H1 (cell line): ENCODE data around the gene TESMIN. TPM values are rescaled to one million over a fixed set of nuclear protein-coding genes. Genes with fewer than 3 reads are reported as not detected.

Experiments used
- CTCF ChIA-PET: fragments of 300-600 bp; sonication (Branson Sonifier 250); formaldehyde crosslinking; loops from one replicate; lab custom pipeline; 2021; ENCODE audit not compliant: partially characterized antibody; lab: Charles Lee
- POLR2A ChIA-PET: fragments of 300-600 bp; sonication (Branson Sonifier 250); formaldehyde crosslinking; loops from one replicate; lab custom pipeline; 2021; ENCODE audit warnings: inconsistent platforms; ENCODE audit not compliant: partially characterized antibody; lab: Charles Lee
- DNase-seq, 2 experiments: peaks; one replicate each; pipeline versions ENCODE4 v3.0.0 to v3.0.0-alpha.2; 2010 to 2022; ENCODE audit warnings: low spot score in 2 of 2, low read depth in 1 of 2, mixed read lengths in 1 of 2
- FAIRE-seq: peaks from 2 replicates; lab custom pipeline; 2011; peaks lifted over from hg19 to GRCh38; lab: Jason Lieb, UNC
- H2AFZ ChIP-seq: 2 replicates; pipeline ENCODE4 v1.8.1; 2012; ENCODE audit warnings: low read length, inconsistent platforms
- H2AK5ac ChIP-seq: 2 replicates; pipeline ENCODE4 v1.6.1; 2013; ENCODE audit warnings: low read depth, low read length
- H2BK120ac ChIP-seq: replicated peaks from 2 replicates; pipeline ENCODE3; 2013; ENCODE audit warnings: low read depth, low read length, inconsistent platforms
- H2BK12ac ChIP-seq: 2 replicates; pipeline ENCODE4 v1.6.1; 2013; ENCODE audit warnings: low read depth, low read length
- H2BK15ac ChIP-seq: 2 replicates; pipeline ENCODE4 v1.6.1; 2013; ENCODE audit warnings: low read length
- H2BK20ac ChIP-seq: 2 replicates; pipeline ENCODE4 v1.6.1; 2013; ENCODE audit warnings: low read length
- H2BK5ac ChIP-seq: 2 replicates; pipeline ENCODE4 v1.6.1; 2013; ENCODE audit warnings: low read depth, low read length
- H3K14ac ChIP-seq: 2 replicates; pipeline ENCODE4 v1.6.1; 2013; ENCODE audit warnings: inconsistent platforms; ENCODE audit not compliant: insufficient read length
- H3K18ac ChIP-seq: 2 replicates; pipeline ENCODE4 v1.6.1; 2013; ENCODE audit warnings: low read length; ENCODE audit errors: extremely low read depth
- H3K23ac ChIP-seq: 2 replicates; pipeline ENCODE4 v1.6.1; 2013; ENCODE audit warnings: inconsistent platforms; ENCODE audit not compliant: insufficient read length
- H3K23me2 ChIP-seq: 2 replicates; pipeline ENCODE4 v1.6.1; 2013; ENCODE audit warnings: low read depth, low read length
- H3K27ac ChIP-seq: 2 replicates; pipeline ENCODE4 v1.6.1; 2011; ENCODE audit warnings: low read depth, low read length, inconsistent platforms
- H3K27me3 ChIP-seq, 4 experiments: replicated peaks in 1 of 4; 1 replicate in 1 of 4; 2 replicates in 3 of 4; pipeline versions ENCODE4 v1.6.1 to v1.8.1; 2011 to 2013; ENCODE audit warnings: low read length in 3 of 4, mild to moderate bottlenecking in 3 of 4, inconsistent platforms in 2 of 4, mixed read lengths in 2 of 4, moderate library complexity in 1 of 4; ENCODE audit not compliant: control insufficient read depth in 3 of 4, insufficient read depth in 3 of 4; ENCODE audit errors: extremely low read depth in 1 of 4
- H3K36me3 ChIP-seq, 4 experiments: 2 replicates each; pipeline versions ENCODE4 v1.6.1 to v1.8.1; 2011 to 2013; ENCODE audit warnings: mild to moderate bottlenecking in 4 of 4, low read length in 3 of 4, moderate library complexity in 2 of 4, control low read depth in 1 of 4, inconsistent platforms in 1 of 4; ENCODE audit not compliant: insufficient read depth in 4 of 4, control insufficient read depth in 2 of 4
- H3K4ac ChIP-seq: replicated peaks from 2 replicates; pipeline ENCODE3; 2013; ENCODE audit warnings: low read length, low read depth, mixed read lengths, inconsistent platforms; ENCODE audit not compliant: insufficient read length
- H3K4me1 ChIP-seq, 4 experiments: replicated peaks in 1 of 4; 1 replicate in 1 of 4; 2 replicates in 3 of 4; pipeline versions ENCODE4 v1.6.1 to v1.8.1; 2011 to 2013; ENCODE audit warnings: low read length in 3 of 4, inconsistent platforms in 2 of 4, mixed read lengths in 1 of 4; ENCODE audit not compliant: insufficient read depth in 4 of 4, control insufficient read depth in 3 of 4
- H3K4me2 ChIP-seq, 2 experiments: 2 replicates each; pipeline versions ENCODE4 v1.6.1 to v1.8.1; 2011 to 2013; ENCODE audit warnings: low read depth in 2 of 2, low read length in 2 of 2, control low read depth in 1 of 2, inconsistent platforms in 1 of 2, mild to moderate bottlenecking in 1 of 2; ENCODE audit not compliant: insufficient read depth in 1 of 2
- H3K4me3 ChIP-seq, 4 experiments: fragments of 200-600, 300-600 bp in 1 of 4; sonication (generic), shearing (Covaris generic), sonication (Bioruptor Twin) in 1 of 4; 2 replicates each; pipeline versions ENCODE4 v1.5.1 to v1.8.1; 2011 to 2016; ENCODE audit warnings: low read length in 4 of 4, low read depth in 3 of 4, control low read depth in 2 of 4, inconsistent platforms in 2 of 4, mild to moderate bottlenecking in 2 of 4, mixed read lengths in 1 of 4, moderate library complexity in 1 of 4; ENCODE audit not compliant: insufficient read depth in 2 of 4; ENCODE audit errors: extremely low read depth in 1 of 4
- H3K56ac ChIP-seq: replicated peaks from 2 replicates; pipeline ENCODE3; 2013; ENCODE audit warnings: low read depth, mild to moderate bottlenecking, mixed read lengths, low read length, inconsistent platforms; ENCODE audit not compliant: insufficient read length
- H3K79me1 ChIP-seq: 2 replicates; pipeline ENCODE4 v1.6.1; 2013; ENCODE audit warnings: low read depth, low read length, control low read depth
- H3K79me2 ChIP-seq, 2 experiments: 2 replicates each; pipeline versions ENCODE4 v1.6.1 to v1.8.1; 2012 to 2013; ENCODE audit warnings: low read length in 2 of 2, mild to moderate bottlenecking in 2 of 2, inconsistent platforms in 1 of 2; ENCODE audit not compliant: insufficient read depth in 2 of 2, control insufficient read depth in 1 of 2
- H3K9ac ChIP-seq, 4 experiments: replicated peaks in 1 of 4; 1 replicate in 1 of 4; 2 replicates in 3 of 4; pipeline versions ENCODE4 v1.6.1 to v1.8.1; 2011 to 2013; ENCODE audit warnings: low read depth in 3 of 4, low read length in 3 of 4, control low read depth in 2 of 4, mild to moderate bottlenecking in 2 of 4, moderate library complexity in 2 of 4, inconsistent platforms in 1 of 4; ENCODE audit errors: extremely low read depth in 1 of 4
- H3K9me3 ChIP-seq, 2 experiments: 2 replicates each; pipeline versions ENCODE4 v1.6.1 to v1.8.1; 2012 to 2013; ENCODE audit warnings: mild to moderate bottlenecking in 2 of 2, moderate library complexity in 2 of 2, control low read depth in 1 of 2, inconsistent platforms in 1 of 2, low read depth in 1 of 2, low read length in 1 of 2, mixed read lengths in 1 of 2; ENCODE audit not compliant: insufficient read depth in 2 of 2
- H4K20me1 ChIP-seq, 2 experiments: replicated peaks in 1 of 2; 2 replicates each; pipeline versions ENCODE3 to v1.8.1; 2011 to 2013; ENCODE audit warnings: inconsistent platforms in 2 of 2, low read length in 2 of 2, mild to moderate bottlenecking in 1 of 2; ENCODE audit not compliant: insufficient read depth in 2 of 2, control insufficient read depth in 1 of 2
- H4K5ac ChIP-seq: 2 replicates; pipeline ENCODE4 v1.6.1; 2013; ENCODE audit warnings: low read length, low read depth, mixed read lengths, inconsistent platforms; ENCODE audit not compliant: insufficient read length
- H4K8ac ChIP-seq: 2 replicates; pipeline ENCODE4 v1.8.0; 2013; ENCODE audit warnings: mild to moderate bottlenecking, moderate library complexity, low read length, inconsistent platforms; ENCODE audit not compliant: insufficient read depth; ENCODE audit errors: extremely low read depth
- H4K91ac ChIP-seq: replicated peaks from 2 replicates; pipeline ENCODE3; 2013; ENCODE audit warnings: low read length, mixed read lengths, inconsistent platforms; ENCODE audit not compliant: insufficient read length
- ATF3 ChIP-seq: IDR thresholded peaks from 2 replicates; pipeline ENCODE4 v1.6.1; 2011; ENCODE audit warnings: low read depth, mild to moderate bottlenecking, low read length; ENCODE audit not compliant: insufficient read depth
- CHD1 ChIP-seq: IDR thresholded peaks from 2 replicates; pipeline ENCODE4 v1.6.1; 2012; ENCODE audit warnings: low read depth, low read length, improper control_type of control experiment
- EZH2 ChIP-seq: fragments of 200-600 bp; sonication (generic); IDR thresholded peaks from 2 replicates; pipeline ENCODE4 v1.7.1; 2012; ENCODE audit warnings: low read depth, mild to moderate bottlenecking, moderate library complexity, low read length, inconsistent platforms; ENCODE audit not compliant: severe bottlenecking
- JUN ChIP-seq: IDR thresholded peaks from 2 replicates; pipeline ENCODE4 v1.6.1; 2011; ENCODE audit warnings: low read depth, mild to moderate bottlenecking, improper control_type of control experiment, low read length
- JUND ChIP-seq: IDR thresholded peaks from 2 replicates; pipeline ENCODE4 v1.6.1; 2011; ENCODE audit warnings: mild to moderate bottlenecking, improper control_type of control experiment, low read length
- MAFK ChIP-seq: IDR thresholded peaks from 2 replicates; pipeline ENCODE4 v1.6.1; 2012; ENCODE audit warnings: low read depth, mild to moderate bottlenecking, improper control_type of control experiment, low read length
- POLR2A ChIP-seq, 2 experiments: IDR thresholded peaks; 1 replicate in 1 of 2; 2 replicates in 1 of 2; pipeline ENCODE4 v1.6.1; 2011; ENCODE audit warnings: low read depth in 2 of 2, low read length in 2 of 2, mild to moderate bottlenecking in 2 of 2; ENCODE audit errors: control extremely low read depth in 1 of 2
- SIN3A ChIP-seq, 2 experiments: IDR thresholded peaks in 1 of 2; conservative IDR thresholded peaks in 1 of 2; 2 replicates each; pipeline ENCODE4 v1.6.1; 2011 to 2012; ENCODE audit warnings: low read length in 2 of 2, improper control_type of control experiment in 1 of 2, low read depth in 1 of 2, mild to moderate bottlenecking in 1 of 2
- TAF1 ChIP-seq: IDR thresholded peaks from 2 replicates; pipeline ENCODE4 v1.6.1; 2011; ENCODE audit warnings: mild to moderate bottlenecking, low read depth, low read length
- TBP ChIP-seq: IDR thresholded peaks from 2 replicates; pipeline ENCODE4 v1.6.1; 2011; ENCODE audit warnings: low read depth, low read length, improper control_type of control experiment
- TCF12 ChIP-seq: IDR thresholded peaks from 2 replicates; pipeline ENCODE4 v1.6.1; 2011; ENCODE audit warnings: low read depth, mild to moderate bottlenecking, low read length
- ZNF274 ChIP-seq: IDR thresholded peaks from 2 replicates; pipeline ENCODE4 v1.7.0; 2012; ENCODE audit warnings: low read length, borderline replicate concordance; ENCODE audit errors: extremely low read depth
- WGBS, 2 experiments: shearing (Covaris generic) in 1 of 2; methylation state at CpG; one replicate each; pipeline versions ENCODE4 v1.1.6 to v1.1.7; 2013 to 2015; ENCODE audit warnings: low lambda C conversion rate in 2 of 2, mixed read lengths in 2 of 2, inconsistent platforms in 1 of 2, low coverage in 1 of 2, missing lambda C conversion rate in 1 of 2; ENCODE audit not compliant: insufficient replicate concordance in 2 of 2, insufficient coverage in 1 of 2, insufficient read length in 1 of 2; ENCODE audit errors: extremely low coverage in 1 of 2, missing lambda C conversion rate in 1 of 2; 5-methylcytosine and 5-hydroxymethylcytosine counted together
- polyA plus RNA-seq, 7 experiments: library from polyadenylated mRNA; depleted of rRNA in 3 of 7; stranded (reverse) in 5 of 7; unstranded in 2 of 7; fragments of >200 nt in 5 of 7; fragments of 200-250 nt in 2 of 7; gene quantifications; 1 replicate in 5 of 7; 2 replicates in 1 of 7; 4 replicates in 1 of 7; pipeline versions ENCODE4 v1.2.1 to v1.2.3, GENCODE V29; 2011 to 2013; ENCODE audit warnings: missing spikeins in 2 of 7, mixed read lengths in 2 of 7
- total RNA-seq: library from RNA; stranded (reverse); fragmentation: NEBNext Ultra II Directional; extraction: Animal tissue kit (Norgen Biotek cat#: 25700); gene quantifications from 2 replicates; pipeline ENCODE4 v1.2.1, GENCODE V29; 2021

The TESMIN gene
- total and polyA plus RNA-seq, 2 of the 8 experiments (the other 6 are each of a cell fraction or from before 2014, with no cell fraction given), result 22.6 to 61.1 TPM

GRCh38 chr11:68762481-68762880, 11.2 kb upstream of the TESMIN start:
- Histone ChIP-seq H2BK20ac (no peak overlapping the region), H3K79me2 (no peaks in the 10 kb centered on the region), H2BK15ac (no peak overlapping the region; the same call in 1 of the 2 replicates), H3K36me3 (no peaks in the 10 kb centered on the region), H3K4me2 (no peak overlapping the region), H3K4me3 (no peak overlapping the region), H4K20me1 (no peaks in the 10 kb centered on the region), H2BK12ac (0 out of 2 replicates have a peak overlapping the region, but pooled peaks have one; percentile 75), H4K8ac (no peak overlapping the region), H3K27ac (no peak overlapping the region; the same call in 1 of the 2 replicates), H3K18ac (no peak overlapping the region), H2AFZ (no peak overlapping the region), H3K9ac (no peak overlapping the region), H2AK5ac (peak overlapping the region; percentile 39; the same call in 1 of the 2 replicates), H4K91ac (no peak overlapping the region), H3K79me1 (no peaks in the 10 kb centered on the region), H3K23me2 (0 out of 2 replicates have a peak, but pooled peaks cover 2% of the 10 kb centered on the region), H3K27me3 (no peaks in the 10 kb centered on the region), H3K4me1 (peaks cover 0 to 6% (median 2%) of the 10 kb centered on the region in 4 experiments; a peak in 2 of 7 replicates), H4K5ac (no peak overlapping the region), H3K56ac (no peak overlapping the region), H2BK5ac (no peak overlapping the region), H3K23ac (no peak overlapping the region), H2BK120ac (no peak overlapping the region), H3K14ac (no peak overlapping the region), H3K4ac (no peak overlapping the region), H3K9me3 (no peaks in the 10 kb centered on the region)
- DNase-seq (no peak), FAIRE-seq (no peak)
- WGBS, 2 experiments, result 88% methylated on average over 15 of the region's 15 CpGs; no CpG with 5 or more reads in 1 of the 2 experiments
- ChIA-PET CTCF (no interaction called here), POLR2A (interaction anchor here (1.5 kb wide), 1 partner anchor 9 kb away, joined by 4 read pairs; no protein-coding TSS in a partner anchor)
- TF ChIP-seq SIN3A (conservative IDR thresholded peaks at IDR 0.05 in 1 of 2, IDR thresholded peaks at IDR 0.05 in 1 of 2; ENCODE audit: low read depth in 1 of 2, low read length in 2 of 2) (no peak), JUN (no peak), CHD1 (no peak), POLR2A (IDR thresholded peaks at IDR 0.05; ENCODE audit: control extremely low read depth in 1 of 2, low read depth in 2 of 2, low read length in 2 of 2) (no peak), TCF12 (no peak), MAFK (no peak), EZH2 (no peak), TAF1 (no peak), ZNF274 (no peak), JUND (no peak), ATF3 (no peak), TBP (no peak)
